PC-9 (cell line): ENCODE measurements around the gene AKAP13. TPM values are rescaled to one million over a fixed set of nuclear protein-coding genes. Genes with fewer than 3 reads are reported as not detected.

ENCODE experiments used
- BruUV-seq: library from RNA; stranded (reverse); fragments of 400-500 nt; replicated peaks from 2 replicates; lab custom pipeline; 2021; lab: Mats Ljungman, UMichigan
- CTCF ChIA-PET: fragments of 300-600 bp; sonication (Branson Sonifier 250); formaldehyde crosslinking; loops from one replicate; lab custom pipeline; 2022; ENCODE audit warnings: antibody characterized with exemption; lab: Charles Lee
- POLR2A ChIA-PET: fragments of 300-600 bp; sonication (Branson Sonifier 250); formaldehyde crosslinking; loops from one replicate; lab custom pipeline; 2022; ENCODE audit warnings: antibody characterized with exemption; ENCODE audit not compliant: unreplicated experiment; lab: Charles Lee
- DNase-seq, 2 experiments: peaks; one replicate each; pipeline versions ENCODE4 v3.0.0 to v3.0.0-alpha.2; 2015 to 2022; ENCODE audit warnings: mixed read lengths in 1 of 2
- H2AFZ ChIP-seq: fragments of 200-600 bp; sonication (generic); 2 replicates; pipeline ENCODE4 v1.8.1; 2017; ENCODE audit warnings: antibody characterized with exemption
- H3F3A ChIP-seq: fragments of 200-600 bp; sonication (generic); 2 replicates; pipeline ENCODE4 v1.8.1; 2017; ENCODE audit warnings: antibody characterized with exemption, mild to moderate bottlenecking, low read depth; ENCODE audit not compliant: insufficient read depth
- H3K27ac ChIP-seq: fragments of 200-600 bp; sonication (generic); 2 replicates; pipeline ENCODE4 v1.6.1; 2016; ENCODE audit warnings: mixed run types
- H3K27me3 ChIP-seq: fragments of 200-600 bp; sonication (generic); 2 replicates; pipeline ENCODE4 v1.6.1; 2016; ENCODE audit warnings: low read depth, mixed run types; ENCODE audit not compliant: insufficient read depth
- H3K36me3 ChIP-seq: fragments of 200-600 bp; sonication (generic); 2 replicates; pipeline ENCODE4 v1.6.1; 2016; ENCODE audit warnings: low read depth, mixed run types
- H3K4me1 ChIP-seq: fragments of 200-600 bp; sonication (generic); replicated peaks from 2 replicates; pipeline ENCODE4 v1.6.1; 2016; ENCODE audit warnings: mixed run types; ENCODE audit not compliant: insufficient read depth
- H3K4me2 ChIP-seq: fragments of 200-600 bp; sonication (generic); 2 replicates; pipeline ENCODE4 v1.6.1; 2017; ENCODE audit warnings: mixed run types
- H3K4me3 ChIP-seq: fragments of 200-600 bp; sonication (generic); 2 replicates; pipeline ENCODE4 v1.6.1; 2016; ENCODE audit warnings: mixed run types
- H3K79me2 ChIP-seq: fragments of 200-600 bp; sonication (generic); 2 replicates; pipeline ENCODE4 v1.6.1; 2017; ENCODE audit warnings: low read depth, mixed run types
- H3K9me2 ChIP-seq: fragments of 200-600 bp; sonication (generic); 2 replicates; pipeline ENCODE4 v1.8.1; 2017; ENCODE audit warnings: mild to moderate bottlenecking; ENCODE audit not compliant: insufficient read depth
- H3K9me3 ChIP-seq: fragments of 200-600 bp; sonication (generic); 2 replicates; pipeline ENCODE4 v1.8.1; 2016; ENCODE audit warnings: low read depth; ENCODE audit not compliant: insufficient read depth
- H4K20me1 ChIP-seq: fragments of 200-600 bp; sonication (generic); 2 replicates; pipeline ENCODE4 v1.8.1; 2017; ENCODE audit not compliant: insufficient read depth
- EZH2 ChIP-seq: fragments of 200-600 bp; sonication (generic); IDR thresholded peaks from 2 replicates; pipeline ENCODE4 v1.8.0; 2017; ENCODE audit warnings: antibody characterized with exemption, low read depth
- intact Hi-C: fragments of 100-400 bp; cut with micrococcal nuclease; formaldehyde crosslinking; loops from one replicate; pipeline ENCODE4 v1.10.0; 2022; ENCODE audit not compliant: unreplicated experiment
- total RNA-seq: library from RNA; stranded (reverse); gene quantifications from 2 replicates; pipeline ENCODE4 v1.2.3, GENCODE V29; 2021
- TF ChIP-seq, protein P1 (sequence below): fragments of 200-600 bp; sonication (generic); conservative IDR thresholded peaks from 2 replicates; pipeline ENCODE4 v1.6.1; 2017; ENCODE audit warnings: mixed run types, antibody characterized with exemption, mild to moderate bottlenecking, moderate library complexity

Gene AKAP13
- total RNA-seq, 1 experiment from 2014 or later, result 82.5 TPM

DNA sequence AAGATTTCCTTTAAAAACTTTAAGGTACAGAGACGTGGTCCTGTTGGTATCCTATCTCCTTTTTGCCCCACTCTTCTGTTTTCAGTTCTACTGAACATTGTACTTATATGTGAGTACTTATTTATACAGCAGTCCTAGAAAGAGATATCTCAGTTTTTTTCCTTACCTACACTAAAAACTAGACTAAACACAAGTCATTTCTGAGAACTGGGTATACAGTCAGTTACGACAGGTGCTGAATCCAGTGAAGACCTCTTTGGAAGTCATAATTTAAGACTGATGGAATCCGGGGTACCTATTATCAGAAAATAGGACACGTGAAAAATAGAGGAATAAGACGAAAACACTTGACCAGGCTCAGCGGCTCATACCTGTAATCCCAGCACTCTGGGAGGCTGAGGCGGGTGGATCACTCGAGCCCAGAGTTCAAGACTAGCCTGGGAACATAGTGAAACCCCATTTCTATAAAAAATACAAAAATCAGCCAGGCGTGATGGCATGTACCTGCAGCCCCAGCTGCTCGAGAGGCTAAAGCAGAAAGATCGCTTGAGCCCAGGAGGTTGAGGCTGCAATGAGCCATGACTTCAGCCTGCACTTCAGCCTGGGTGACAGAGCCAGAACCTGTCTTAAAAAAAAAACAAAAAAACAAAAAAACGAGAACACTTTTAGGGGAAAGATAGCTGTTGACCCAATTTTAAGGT, 338.0 kb downstream of the AKAP13 start:
- Histone ChIP-seq H4K20me1 (peaks cover 3% of the 10 kb centered on the region; the same call in 1 of the 2 replicates), H3K27me3 (no peaks in the 10 kb centered on the region), H3K27ac (no peak overlapping the region), H3F3A (no peaks in the 10 kb centered on the region), H3K4me3 (no peak overlapping the region), H3K9me2 (no peaks in the 10 kb centered on the region), H3K4me2 (no peak overlapping the region), H3K79me2 (no peaks in the 10 kb centered on the region), H2AFZ (no peak overlapping the region), H3K9me3 (no peaks in the 10 kb centered on the region; the same call in 1 of the 2 replicates), H3K4me1 (no peaks in the 10 kb centered on the region), H3K36me3 (peaks cover 35% of the 10 kb centered on the region; the same call in 1 of the 2 replicates)
- DNase-seq, result no peak
- CTCF ChIA-PET, result no interaction called here
- intact Hi-C loops, result no loop called here
- POLR2A ChIA-PET, result no interaction called here
- TF ChIP-seq, protein P1, sequence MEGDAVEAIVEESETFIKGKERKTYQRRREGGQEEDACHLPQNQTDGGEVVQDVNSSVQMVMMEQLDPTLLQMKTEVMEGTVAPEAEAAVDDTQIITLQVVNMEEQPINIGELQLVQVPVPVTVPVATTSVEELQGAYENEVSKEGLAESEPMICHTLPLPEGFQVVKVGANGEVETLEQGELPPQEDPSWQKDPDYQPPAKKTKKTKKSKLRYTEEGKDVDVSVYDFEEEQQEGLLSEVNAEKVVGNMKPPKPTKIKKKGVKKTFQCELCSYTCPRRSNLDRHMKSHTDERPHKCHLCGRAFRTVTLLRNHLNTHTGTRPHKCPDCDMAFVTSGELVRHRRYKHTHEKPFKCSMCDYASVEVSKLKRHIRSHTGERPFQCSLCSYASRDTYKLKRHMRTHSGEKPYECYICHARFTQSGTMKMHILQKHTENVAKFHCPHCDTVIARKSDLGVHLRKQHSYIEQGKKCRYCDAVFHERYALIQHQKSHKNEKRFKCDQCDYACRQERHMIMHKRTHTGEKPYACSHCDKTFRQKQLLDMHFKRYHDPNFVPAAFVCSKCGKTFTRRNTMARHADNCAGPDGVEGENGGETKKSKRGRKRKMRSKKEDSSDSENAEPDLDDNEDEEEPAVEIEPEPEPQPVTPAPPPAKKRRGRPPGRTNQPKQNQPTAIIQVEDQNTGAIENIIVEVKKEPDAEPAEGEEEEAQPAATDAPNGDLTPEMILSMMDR, result no peak
- TF ChIP-seq EZH2, result no peak
- no TSS peak for BruUV-seq

DNA sequence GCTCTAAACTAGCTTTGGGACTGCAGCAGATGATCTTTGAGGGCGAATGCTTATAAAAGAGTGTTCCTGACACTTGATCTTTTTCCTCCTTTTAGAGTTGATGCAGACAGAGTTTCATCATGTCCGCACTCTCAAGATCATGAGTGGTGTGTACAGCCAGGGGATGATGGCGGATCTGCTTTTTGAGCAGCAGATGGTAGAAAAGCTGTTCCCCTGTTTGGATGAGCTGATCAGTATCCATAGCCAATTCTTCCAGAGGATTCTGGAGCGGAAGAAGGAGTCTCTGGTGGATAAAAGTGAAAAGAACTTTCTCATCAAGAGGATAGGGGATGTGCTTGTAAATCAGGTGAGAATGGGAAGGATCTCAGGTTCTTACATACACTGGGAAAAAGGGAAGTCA, 338.6 kb downstream of the AKAP13 start:
- peaks cover 36% of the 10 kb centered on the region; the same call in 1 of the 2 replicates for H3K36me3 ChIP-seq
- ChIA-PET POLR2A (no interaction called here), CTCF (no interaction called here)

DNA sequence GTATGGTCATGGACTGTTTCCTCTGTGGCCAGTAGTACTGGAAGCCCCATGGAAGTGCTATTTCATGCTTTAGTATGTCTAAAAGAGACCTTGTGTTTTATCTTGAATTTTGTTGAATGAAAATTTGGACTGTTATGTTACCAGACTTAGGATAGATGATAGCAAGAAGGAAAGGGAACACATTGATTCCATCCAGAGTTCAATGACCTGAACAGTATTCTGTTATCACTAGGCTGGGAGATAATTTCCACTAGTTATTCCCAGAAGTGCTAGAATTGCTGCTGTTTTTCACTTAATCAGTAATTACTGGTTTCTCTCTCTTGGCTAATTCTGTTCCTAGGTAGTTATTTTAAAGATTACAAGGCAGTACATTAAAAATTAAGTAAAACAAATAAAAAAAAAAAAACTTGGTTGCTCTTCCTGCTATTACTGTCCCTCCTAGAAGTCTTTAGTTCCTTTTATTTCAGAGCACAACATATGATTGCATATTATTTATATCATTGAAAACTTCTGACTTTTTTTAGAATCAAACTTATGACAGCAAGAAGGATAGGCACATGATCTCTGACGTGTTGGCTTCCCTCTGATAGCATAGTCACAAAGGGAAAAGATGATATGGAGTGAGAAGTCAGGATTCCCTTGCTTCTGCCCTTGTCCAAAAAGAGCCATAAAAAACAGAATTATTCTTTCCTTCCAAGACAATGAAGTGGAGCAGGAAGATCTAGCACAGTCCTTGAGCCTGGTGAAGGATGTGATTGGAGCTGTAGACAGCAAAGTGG, 342.2 kb downstream of the AKAP13 start:
- no TSS peak for BruUV-seq
- Histone ChIP-seq H3K36me3 (peaks cover 26% of the 10 kb centered on the region; the same call in 1 of the 2 replicates), H3K27me3 (no peaks in the 10 kb centered on the region), H2AFZ (no peak overlapping the region), H3K4me1 (no peaks in the 10 kb centered on the region), H4K20me1 (0 out of 2 replicates have a peak, but pooled peaks cover 3% of the 10 kb centered on the region), H3K9me2 (no peaks in the 10 kb centered on the region), H3K79me2 (no peaks in the 10 kb centered on the region), H3K27ac (no peak overlapping the region), H3F3A (peaks cover 9% of the 10 kb centered on the region; the same call in 1 of the 2 replicates), H3K4me2 (no peak overlapping the region), H3K4me3 (no peak overlapping the region), H3K9me3 (no peaks in the 10 kb centered on the region)
- intact Hi-C loops, result loop anchor here (10.0 kb wide), 1 partner anchor 428 kb away; no protein-coding TSS in a partner anchor
- ChIA-PET CTCF (no interaction called here), POLR2A (no interaction called here)
- no peak for DNase-seq
- TF ChIP-seq EZH2, result no peak
- TF ChIP-seq, protein P1, result no peak

More for the DNA sequence above, 338.6 kb downstream of the AKAP13 start:
- no peaks in the 10 kb centered on the region for H3K79me2 ChIP-seq
- DNase-seq, result no peak
- H3K4me3 ChIP-seq, result no peak overlapping the region
- H3F3A ChIP-seq, result no peaks in the 10 kb centered on the region
- H3K9me3 ChIP-seq, result no peaks in the 10 kb centered on the region; the same call in 1 of the 2 replicates
- no peaks in the 10 kb centered on the region for H3K27me3 ChIP-seq
- H4K20me1 ChIP-seq, result peaks cover 3% of the 10 kb centered on the region; the same call in 1 of the 2 replicates
- intact Hi-C loops, result no loop called here
- H3K4me1 ChIP-seq, result no peaks in the 10 kb centered on the region
- H3K27ac ChIP-seq, result no peak overlapping the region
- TF ChIP-seq, protein P1, result no peak
- TF ChIP-seq EZH2, result no peak
- H3K4me2 ChIP-seq, result no peak overlapping the region
- H3K9me2 ChIP-seq, result no peaks in the 10 kb centered on the region
- no peak overlapping the region for H2AFZ ChIP-seq
- no TSS peak for BruUV-seq
